CD4-positive, alpha-beta T cell treated with Interleukin-6 at 100 ng/mL for 8 hours (primary cell): Measurements from ENCODE around the gene FLT3LG.
"Not testable (repeated sequence)": the region's sequence is repeated elsewhere in the genome, so short reads cannot be mapped to it uniquely, and the experiment has no call there.

Experiments used
- DNase-seq: peaks from one replicate; pipeline ENCODE4 v3.0.0-alpha.2; 2020; ENCODE audit warnings: mixed read lengths, low spot score

The FLT3LG gene

DNA sequence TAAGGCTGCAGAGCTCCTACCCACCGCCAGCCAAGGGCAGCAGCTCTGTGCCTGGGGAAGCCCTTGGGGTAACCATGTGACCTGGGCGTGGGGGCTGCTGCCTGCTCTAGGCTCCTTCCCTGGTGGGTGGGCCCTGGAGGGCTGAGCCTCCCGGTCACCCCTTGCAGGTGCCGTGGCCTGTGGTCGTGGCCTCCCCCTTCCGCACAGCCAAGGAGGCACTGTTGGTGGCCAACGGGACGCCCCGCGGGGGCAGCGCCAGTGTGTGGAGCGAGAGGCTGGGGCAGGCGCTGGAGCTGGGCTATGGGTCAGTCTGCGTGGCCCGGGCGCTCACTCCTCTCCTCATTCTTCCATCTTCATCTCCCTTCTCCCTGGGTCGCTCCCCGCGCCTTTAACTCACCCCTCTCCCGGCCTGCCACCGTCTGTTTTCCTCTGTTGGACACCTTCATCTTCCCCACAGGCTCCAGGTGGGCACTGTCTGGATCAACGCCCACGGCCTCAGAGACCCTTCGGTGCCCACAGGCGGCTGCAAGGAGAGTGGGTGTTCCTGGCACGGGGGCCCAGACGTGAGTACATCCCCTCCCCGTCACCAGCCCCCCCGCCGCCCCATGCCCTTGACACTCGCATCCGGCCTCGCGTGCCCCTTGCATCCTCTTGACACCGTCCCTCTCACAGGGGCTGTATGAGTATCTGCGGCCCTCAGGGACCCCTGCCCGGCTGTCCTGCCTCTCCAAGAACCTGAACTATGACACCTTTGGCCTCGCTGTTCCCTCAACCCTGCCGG, 9.9 kb upstream of the FLT3LG start:
- no peak for DNase-seq

DNA sequence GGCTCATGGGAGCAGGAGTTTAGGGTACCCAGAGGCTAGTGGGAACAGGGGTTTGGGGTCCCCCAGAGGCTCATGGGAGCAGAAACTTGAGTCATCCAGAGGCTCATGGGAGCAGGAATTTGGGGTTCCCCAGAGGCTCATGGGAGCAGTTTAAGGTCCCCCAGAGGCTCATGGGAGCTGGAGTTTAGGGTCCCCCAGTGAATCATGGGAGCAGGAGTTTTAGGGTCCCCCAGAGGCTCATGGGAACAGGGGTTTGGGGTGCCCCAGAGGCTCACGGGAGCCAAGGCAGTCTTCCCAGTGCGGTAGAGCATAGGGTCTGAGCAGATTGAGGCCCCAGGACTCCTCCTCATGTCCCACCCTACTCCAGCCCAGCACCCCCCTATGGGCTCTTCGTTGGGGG, 8.6 kb upstream of the FLT3LG start:
- DNase-seq = no peak

DNA sequence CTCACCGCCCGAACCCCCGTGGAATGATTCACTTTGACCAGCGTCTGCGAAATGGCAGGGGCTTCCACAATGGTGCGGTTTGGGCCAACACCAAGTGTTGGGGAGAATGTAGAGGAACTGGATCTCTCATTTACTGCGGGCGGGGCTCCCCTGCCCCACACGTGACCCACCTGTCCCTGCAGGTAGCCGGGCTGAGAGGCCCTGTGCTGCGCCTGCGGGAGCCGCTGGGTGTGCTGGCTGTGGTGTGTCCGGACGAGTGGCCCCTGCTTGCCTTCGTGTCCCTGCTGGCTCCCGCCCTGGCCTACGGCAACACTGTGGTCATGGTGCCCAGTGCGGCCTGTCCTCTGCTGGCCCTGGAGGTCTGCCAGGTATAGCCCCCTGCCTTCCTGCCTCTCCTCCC, 5.8 kb upstream of the FLT3LG start:
- no peak for DNase-seq

GRCh38 chr19:49468746-49469447, 5.1 kb upstream of the FLT3LG start:
- DNase-seq = peak; percentile 95

- DNase-seq = peak; percentile 86
Measured at GRCh38 chr19:49469828-49470614, 4.0 kb upstream of the FLT3LG start.

DNA sequence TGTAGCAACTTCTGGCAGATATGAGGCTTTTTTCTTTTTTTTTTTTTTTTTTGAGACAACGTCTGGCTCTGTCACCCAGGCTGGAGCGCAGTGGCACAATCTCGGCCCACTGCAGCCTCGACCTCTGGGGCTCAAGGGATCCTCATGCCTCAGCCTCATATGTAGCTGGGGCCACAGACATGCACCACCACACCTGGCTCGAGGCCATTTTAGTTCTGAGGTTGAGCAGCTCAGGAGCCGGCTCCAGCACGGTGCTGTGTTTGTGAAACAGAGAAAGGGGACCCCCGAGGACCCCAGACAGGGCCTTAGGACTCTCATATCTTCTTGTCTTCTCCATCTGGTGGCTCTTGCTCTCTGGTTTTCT, 3.4 kb upstream of the FLT3LG start:
- no peak for DNase-seq

GRCh38 chr19:49472936-49473335, 1.1 kb upstream of the FLT3LG start:
- no peak for DNase-seq

GRCh38 chr19:49473501-49473867, 531 bp upstream of the FLT3LG start:
- DNase-seq = not testable (repeated sequence)

DNA sequence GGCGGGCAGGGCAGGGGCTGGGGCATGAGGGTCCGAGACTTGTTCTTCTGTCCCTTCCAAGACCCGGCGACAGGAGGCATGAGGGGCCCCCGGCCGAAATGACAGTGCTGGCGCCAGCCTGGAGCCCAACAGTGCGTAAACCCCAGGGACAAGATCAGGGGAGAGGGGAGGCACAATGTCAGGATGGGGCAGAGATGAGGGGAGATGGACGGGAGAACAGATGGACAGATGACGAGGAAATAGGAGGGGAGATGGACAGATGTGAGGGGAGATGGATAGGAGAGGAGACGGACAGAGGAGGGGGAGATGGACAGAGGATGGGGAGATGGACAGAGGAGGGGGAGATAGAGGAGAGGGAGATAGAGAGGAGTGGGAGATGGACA, 518 bp downstream of the FLT3LG start:
- DNase-seq = no peak

DNA sequence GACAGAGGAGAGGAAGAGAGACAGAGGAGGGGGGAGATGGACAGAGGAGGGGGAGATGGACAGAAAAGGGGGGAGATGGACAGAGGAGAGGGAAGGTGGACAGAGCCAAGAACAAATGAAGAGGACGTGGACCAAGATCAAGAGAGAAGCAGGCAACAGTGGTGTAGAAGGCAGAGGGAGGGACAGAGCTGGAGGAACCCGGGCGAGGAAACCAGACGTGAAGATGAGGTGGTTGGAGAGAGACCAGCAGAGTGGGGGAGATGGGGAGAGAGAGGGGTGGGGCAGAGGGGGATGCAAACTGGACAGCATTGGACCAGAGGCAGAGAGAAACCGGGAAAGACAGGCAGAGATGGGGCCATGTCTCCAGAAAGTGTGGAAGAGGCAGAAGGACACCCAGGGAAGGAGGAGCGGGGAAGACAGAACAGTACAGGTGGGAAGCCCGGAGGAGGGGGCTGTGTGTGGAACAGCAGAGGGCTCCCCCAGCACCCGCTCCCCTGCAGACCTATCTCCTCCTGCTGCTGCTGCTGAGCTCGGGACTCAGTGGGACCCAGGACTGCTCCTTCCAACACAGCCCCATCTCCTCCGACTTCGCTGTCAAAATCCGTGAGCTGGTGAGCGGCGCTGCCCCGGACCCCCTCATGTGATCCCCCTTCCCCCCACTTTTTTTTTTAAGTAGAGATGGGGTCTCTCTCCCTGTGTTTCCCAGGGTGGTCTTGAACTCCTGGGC, 1.3 kb downstream of the FLT3LG start:
- DNase-seq = peak; percentile 9

GRCh38 chr19:49475995-49476880, 2.2 kb downstream of the FLT3LG start:
- DNase-seq = peak; percentile 71

GRCh38 chr19:49479975-49480628, 6.1 kb downstream of the FLT3LG start:
- DNase-seq = no peak

- no peak for DNase-seq
Measured at GRCh38 chr19:49481020-49481683, 7.1 kb downstream of the FLT3LG start.

DNA sequence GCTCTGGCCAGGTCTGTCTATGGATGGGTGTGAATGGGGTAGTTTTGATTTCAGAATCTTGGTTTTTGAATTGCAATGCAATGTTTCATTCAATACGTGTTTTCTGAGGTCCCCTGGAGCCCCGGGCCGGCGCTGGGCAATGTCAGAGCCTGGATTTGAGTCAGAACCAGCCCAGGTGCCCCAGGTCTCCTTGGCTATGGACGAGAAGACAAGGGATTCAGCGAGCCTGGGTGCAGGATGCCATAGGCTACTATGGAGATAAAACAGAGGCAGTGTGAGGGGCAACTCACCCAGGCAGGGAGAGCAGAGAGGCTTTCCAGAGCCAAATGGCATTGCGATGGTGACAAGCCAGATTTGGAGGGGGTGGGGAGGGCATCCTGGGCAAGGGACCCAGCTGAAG, 12.2 kb downstream of the FLT3LG start:
- DNase-seq = no peak

DNA sequence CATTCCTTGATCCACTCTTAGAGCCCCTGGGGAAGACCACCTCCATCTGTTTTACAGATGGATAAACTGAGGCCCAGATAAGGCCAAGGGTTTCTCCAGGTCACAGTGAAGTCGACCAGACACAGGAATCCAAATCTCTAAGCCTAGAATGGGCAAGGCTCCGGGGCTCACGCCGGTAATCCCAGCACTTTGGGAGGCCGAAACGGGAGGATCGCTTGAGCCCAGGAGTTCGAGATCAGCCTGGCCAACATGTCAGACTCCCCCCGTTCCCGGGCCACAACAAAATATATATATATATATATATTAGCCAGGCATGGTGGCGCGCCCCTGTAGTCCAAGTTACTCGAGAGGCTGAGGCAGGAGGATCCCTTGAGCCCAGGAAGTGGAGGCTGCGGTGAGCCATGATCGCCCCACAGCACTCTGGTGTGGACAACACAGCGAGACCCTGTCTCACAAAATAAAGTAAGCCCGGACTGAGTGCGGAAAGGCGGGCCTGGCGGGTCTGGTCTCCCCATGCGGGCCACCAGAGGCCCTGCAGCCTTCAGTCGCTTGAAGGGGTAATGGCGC, 12.8 kb downstream of the FLT3LG start:
- no peak for DNase-seq

DNA sequence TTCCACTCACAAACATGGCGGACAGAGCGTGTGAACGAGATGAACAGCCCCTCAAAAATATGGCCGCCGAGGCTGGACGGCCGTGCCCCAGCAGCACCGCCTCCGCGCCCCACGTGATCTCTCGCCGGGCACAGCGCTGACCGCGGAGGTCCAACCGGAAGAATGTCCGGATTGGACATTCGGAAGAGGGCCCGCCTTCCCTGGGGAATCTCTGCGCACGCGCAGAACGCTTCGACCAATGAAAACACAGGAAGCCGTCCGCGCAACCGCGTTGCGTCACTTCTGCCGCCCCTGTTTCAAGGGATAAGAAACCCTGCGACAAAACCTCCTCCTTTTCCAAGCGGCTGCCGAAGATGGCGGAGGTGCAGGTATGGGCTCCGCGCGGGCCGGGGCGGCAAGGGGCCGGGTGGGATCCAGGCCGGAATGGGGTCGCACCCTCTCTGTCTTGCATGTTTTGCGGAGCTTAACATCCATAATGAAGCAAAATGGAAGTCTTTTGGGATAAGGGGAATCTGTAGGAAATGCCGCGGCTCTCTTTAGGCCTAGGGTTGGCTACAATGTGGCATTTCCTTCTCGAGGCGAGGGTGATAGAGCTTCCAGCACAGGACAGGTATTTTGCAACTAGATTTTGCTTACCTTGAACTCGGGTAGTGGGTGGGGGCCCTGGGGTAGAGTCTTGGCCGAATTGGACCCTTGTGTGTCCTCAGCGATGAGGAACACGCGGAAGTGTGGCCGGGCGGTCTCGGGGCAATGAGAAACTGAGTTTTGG, 13.4 kb downstream of the FLT3LG start, which contains the start of gene RPL13A:
Gene RPL13A (plus strand): TSS at position 332 of the 769 bp plus-strand sequence. CDS start 22 bp downstream, at position 354.
- peak; percentile 100 for DNase-seq

DNA sequence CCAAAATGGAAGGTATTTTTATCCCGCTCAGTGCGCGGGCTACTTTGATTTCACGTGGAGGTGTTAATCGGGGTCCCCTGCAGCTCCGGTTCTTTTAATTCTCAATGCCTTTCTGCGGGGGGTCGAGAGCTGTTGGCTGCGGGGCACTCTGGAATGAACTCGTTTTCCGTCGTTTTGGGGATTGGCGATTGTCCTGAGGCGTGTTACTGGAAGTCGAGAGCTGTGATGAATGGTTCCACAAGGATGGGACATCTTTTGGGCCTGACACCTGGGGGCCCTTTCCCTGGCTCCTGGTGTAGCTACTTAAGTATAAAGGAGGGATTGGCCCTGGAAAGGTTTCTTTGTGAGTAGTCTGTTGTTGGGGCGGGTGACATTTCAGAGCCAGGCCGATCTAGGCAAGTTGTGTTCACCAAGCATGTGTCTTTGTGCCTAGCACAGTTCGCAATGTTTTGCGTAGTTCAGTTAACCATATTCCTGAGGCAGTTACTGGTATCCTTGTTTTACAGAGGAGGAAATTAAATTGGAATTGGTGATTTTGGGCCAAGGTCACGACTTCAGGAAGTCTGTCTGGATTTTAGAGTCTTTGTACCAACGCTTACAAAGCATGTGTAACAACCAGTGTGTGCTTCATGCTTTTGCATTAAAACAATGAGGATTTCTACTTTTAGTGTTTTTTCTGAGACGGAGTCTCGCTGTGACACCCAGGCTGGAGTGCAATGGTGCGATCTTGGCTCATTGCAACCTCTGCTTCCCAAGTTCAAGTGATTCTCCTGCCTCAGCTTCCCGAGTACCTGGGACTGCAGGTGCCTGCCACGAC, 14.2 kb downstream of the FLT3LG start:
- DNase-seq = no peak
